ENCODE data around the gene EPB41L4A.

- no peak for TF ChIP-seq CTCF (IDR thresholded peaks at IDR 0.05)
- no peak for TF ChIP-seq POLR2A (IDR thresholded peaks at IDR 0.05)
These were observed 275.4 kb downstream of the EPB41L4A start for GRCh38 chr5:112143690-112144089.

Data from stomach (tissue), 4 donors.